ENCODE data around the gene PRRC1. TPM values are rescaled to one million over a fixed set of nuclear protein-coding genes. Genes with fewer than 3 reads are reported as not detected.
A peak's percentile ranks its signal among the peaks of the same experiment; 100 is the strongest.

The PRRC1 gene
- total and polyA plus RNA-seq, 9 of the 15 experiments (the other 6 are each of a cell fraction or from before 2014, with no cell fraction given): 23.4 to 68.7 (median 43.9) TPM

DNA sequence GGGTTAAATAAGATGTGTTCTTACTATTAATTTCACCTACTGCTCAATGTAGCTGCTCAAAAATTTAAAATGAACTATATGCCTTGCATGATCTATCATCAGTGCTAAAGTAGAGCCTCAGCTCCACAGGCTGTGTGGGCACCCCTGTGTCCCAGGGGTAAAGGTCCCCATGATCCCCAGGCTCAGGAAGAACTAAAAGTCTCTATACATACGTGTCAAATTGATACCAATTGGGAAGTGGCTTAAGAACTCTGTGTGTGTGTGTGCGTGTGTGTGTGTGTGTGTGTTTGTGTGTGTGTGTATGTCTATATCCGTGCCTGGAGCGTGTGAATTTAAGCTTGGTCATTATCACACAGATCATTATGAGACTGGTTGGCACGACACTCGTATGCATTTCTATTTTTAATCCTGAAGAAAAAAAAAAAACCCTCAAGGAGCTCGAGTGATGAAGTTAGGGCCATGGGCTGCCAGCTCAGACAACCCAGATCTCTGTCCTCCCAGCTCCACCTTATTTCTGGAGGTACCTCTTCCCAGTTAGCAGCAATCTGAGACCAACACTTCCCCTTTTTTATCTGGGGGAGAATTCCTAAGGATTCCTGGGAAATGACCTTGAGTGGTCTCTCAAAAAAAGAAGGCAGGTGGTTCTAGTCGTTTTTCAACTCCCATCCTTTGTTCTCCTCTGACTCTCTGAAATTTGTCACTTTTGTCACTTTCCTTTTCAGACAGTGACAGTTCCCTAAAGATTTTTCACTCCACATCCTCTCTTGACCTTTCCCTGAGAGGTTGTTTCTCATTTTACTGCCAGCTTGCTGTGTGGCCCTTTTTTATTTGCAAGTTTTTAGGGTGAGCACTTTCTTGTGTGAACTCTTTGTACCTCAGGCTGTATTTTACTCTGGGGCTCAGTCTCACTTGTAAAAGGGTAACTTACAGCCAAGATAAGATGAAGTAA, 85.7 kb downstream of the PRRC1 start:
- Histone ChIP-seq H3K79me2 (ENCODE audit: control insufficient read depth, insufficient read depth, low read length) (no peaks in the 10 kb centered on the region), H3K36me3 (ENCODE audit: control insufficient read depth, insufficient read depth, low read length) (no peaks in the 10 kb centered on the region), H4K20me1 (replicated peaks; ENCODE audit: control insufficient read depth, insufficient read depth, low read length) (no peaks in the 10 kb centered on the region), H3K9ac (ENCODE audit: insufficient read depth in 1 of 2, low read depth in 2 of 2, low read length in 2 of 2) (no peak overlapping the region), H3K4me2 (ENCODE audit: insufficient read depth, low read length) (no peak overlapping the region), H3K9me3 (replicated peaks; ENCODE audit: control insufficient read depth, insufficient read depth, low read depth, low read length) (no peaks in the 10 kb centered on the region), H2AFZ (ENCODE audit: low read depth, low read length) (no peak overlapping the region), H3K27me3 (ENCODE audit: control insufficient read depth in 2 of 2, insufficient read depth in 2 of 2, low read length in 2 of 2) (peaks cover 0 to 6% of the 10 kb centered on the region in 2 experiments; a peak in 1 of 5 replicates), H3K4me3 (no peak overlapping the region), H3K4me1 (replicated peaks in 1 of 2; ENCODE audit: control insufficient read depth in 2 of 2, insufficient read depth in 2 of 2, low read length in 2 of 2) (no peaks in the 10 kb centered on the region), H3K9me1 (ENCODE audit: control insufficient read depth, insufficient read depth, low read length) (no peaks in the 10 kb centered on the region), H3K27ac (ENCODE audit: extremely low read depth, low read depth, low read length) (no peak overlapping the region)
- in situ Hi-C loops (cut with MboI): no loop called here
- FAIRE-seq (no peak), ATAC-seq (no peak), DNase-seq (ENCODE audit: extremely low read depth in 1 of 4, low spot score in 3 of 4) (no peak)
- TF ChIP-seq SPI1 (IDR thresholded peaks at IDR 0.05; ENCODE audit: borderline replicate concordance, low read depth, low read length) (0 out of 2 replicates have a peak, but pooled peaks have one; percentile 39), POLR2G (IDR thresholded peaks at IDR 0.05; ENCODE audit: low read depth, low read length) (no peak)
- ChIA-PET POLR2A (interaction anchor here (1.0 kb wide), 1 partner anchor 9 kb away, joined by 3 read pairs; no protein-coding TSS in a partner anchor), CTCF (ENCODE audit: low intra/inter-chr PET ratio) (no interaction called here)
- WGBS (ENCODE audit: insufficient coverage, low coverage, missing lambda C conversion rate): 0% methylated on average over 8 of the region's 8 CpGs
- intact Hi-C loops (cut with micrococcal nuclease): no loop called here
- BruUV-seq (replicated peaks): no TSS peak

Other genes with a start within 250 kb of the PRRC1 start
- not detected in 2 replicates for gene MEGF10, start 226.8 kb upstream of the PRRC1 start, total RNA-seq (2014; rRNA removed)
- not detected in 2 replicates for gene MEGF10, start 226.8 kb upstream of the PRRC1 start, total RNA-seq (2014; rRNA removed; fragmentation: Illumina TruSeq; extraction: Trizol)
- gene MEGF10, start 226.8 kb upstream of the PRRC1 start, total RNA-seq (2015; rRNA removed; fragmentation: Illumina TruSeq; extraction: Trizol): not detected in 2 replicates
- gene MEGF10, start 226.8 kb upstream of the PRRC1 start, total RNA-seq (2021): 0.07 TPM in 1 of 2 replicates, not detected in the other
- not detected in 2 replicates for gene MEGF10, start 226.8 kb upstream of the PRRC1 start, polyA plus RNA-seq (2011; rRNA removed)
- gene MEGF10, start 226.8 kb upstream of the PRRC1 start, polyA plus RNA-seq (2014; fragmentation: Illumina TruSeq; extraction: Trizol): not detected in 2 replicates
- not detected for gene MEGF10, start 226.8 kb upstream of the PRRC1 start, polyA plus RNA-seq (2014; fragmentation: Nextera tagmentation; extraction: Ambion mirVana)
- gene MEGF10, start 226.8 kb upstream of the PRRC1 start, polyA plus RNA-seq (2014; rRNA removed): not detected in 2 replicates
- gene CTXN3, start 131.4 kb downstream of the PRRC1 start, total RNA-seq (2014; rRNA removed): not detected in 2 replicates
- not detected in 2 replicates for gene CTXN3, start 131.4 kb downstream of the PRRC1 start, total RNA-seq (2014; rRNA removed; fragmentation: Illumina TruSeq; extraction: Trizol)
- gene CTXN3, start 131.4 kb downstream of the PRRC1 start, total RNA-seq (2015; rRNA removed; fragmentation: Illumina TruSeq; extraction: Trizol): not detected in 2 replicates
- not detected in 2 replicates for gene CTXN3, start 131.4 kb downstream of the PRRC1 start, total RNA-seq (2021)
- not detected in 2 replicates for gene CTXN3, start 131.4 kb downstream of the PRRC1 start, polyA plus RNA-seq (2011; rRNA removed)
- not detected in 2 replicates for gene CTXN3, start 131.4 kb downstream of the PRRC1 start, polyA plus RNA-seq (2014; fragmentation: Illumina TruSeq; extraction: Trizol)
- not detected for gene CTXN3, start 131.4 kb downstream of the PRRC1 start, polyA plus RNA-seq (2014; fragmentation: Nextera tagmentation; extraction: Ambion mirVana)
- gene CTXN3, start 131.4 kb downstream of the PRRC1 start, polyA plus RNA-seq (2014; rRNA removed): not detected in 2 replicates
- 0.54 TPM in 1 of 2 replicates, not detected in the other for gene CCDC192, start 185.8 kb downstream of the PRRC1 start, total RNA-seq (2014; rRNA removed)
- gene CCDC192, start 185.8 kb downstream of the PRRC1 start, total RNA-seq (2014; rRNA removed; fragmentation: Illumina TruSeq; extraction: Trizol): 0.22 and 0.62 TPM in 2 replicates
- 0.29 and 0.41 TPM in 2 replicates for gene CCDC192, start 185.8 kb downstream of the PRRC1 start, total RNA-seq (2015; rRNA removed; fragmentation: Illumina TruSeq; extraction: Trizol)
- not detected in 2 replicates for gene CCDC192, start 185.8 kb downstream of the PRRC1 start, total RNA-seq (2021)
- gene CCDC192, start 185.8 kb downstream of the PRRC1 start, polyA plus RNA-seq (2011; rRNA removed): 0.11 and 0.29 TPM in 2 replicates
- gene CCDC192, start 185.8 kb downstream of the PRRC1 start, polyA plus RNA-seq (2014; fragmentation: Illumina TruSeq; extraction: Trizol): 0.21 TPM in 1 of 2 replicates, not detected in the other
- gene CCDC192, start 185.8 kb downstream of the PRRC1 start, polyA plus RNA-seq (2014; fragmentation: Nextera tagmentation; extraction: Ambion mirVana): under 1 TPM; 0.38 to 0.66 TPM
- gene CCDC192, start 185.8 kb downstream of the PRRC1 start, polyA plus RNA-seq (2014; rRNA removed): 0.45 TPM in 1 of 2 replicates, not detected in the other

Measured in K562 (cell line).